Activated CD4-positive, alpha-beta T cell treated with anti-CD3 and anti-CD28 coated beads, Interleukin-10, Interleukin-2, amounts not matched to agents 100 ng/mL and 50 ng/mL, durations not matched to agents 16 hours and 8 hours (primary cell): ENCODE data around the gene CPNE7.
"Not testable (repeated sequence)": the region's sequence is repeated elsewhere in the genome, so short reads cannot be mapped to it uniquely, and the experiment has no call there.

Source experiments
- DNase-seq: peaks from one replicate; pipeline ENCODE4 v3.0.0-alpha.2; 2020

The CPNE7 gene

DNA sequence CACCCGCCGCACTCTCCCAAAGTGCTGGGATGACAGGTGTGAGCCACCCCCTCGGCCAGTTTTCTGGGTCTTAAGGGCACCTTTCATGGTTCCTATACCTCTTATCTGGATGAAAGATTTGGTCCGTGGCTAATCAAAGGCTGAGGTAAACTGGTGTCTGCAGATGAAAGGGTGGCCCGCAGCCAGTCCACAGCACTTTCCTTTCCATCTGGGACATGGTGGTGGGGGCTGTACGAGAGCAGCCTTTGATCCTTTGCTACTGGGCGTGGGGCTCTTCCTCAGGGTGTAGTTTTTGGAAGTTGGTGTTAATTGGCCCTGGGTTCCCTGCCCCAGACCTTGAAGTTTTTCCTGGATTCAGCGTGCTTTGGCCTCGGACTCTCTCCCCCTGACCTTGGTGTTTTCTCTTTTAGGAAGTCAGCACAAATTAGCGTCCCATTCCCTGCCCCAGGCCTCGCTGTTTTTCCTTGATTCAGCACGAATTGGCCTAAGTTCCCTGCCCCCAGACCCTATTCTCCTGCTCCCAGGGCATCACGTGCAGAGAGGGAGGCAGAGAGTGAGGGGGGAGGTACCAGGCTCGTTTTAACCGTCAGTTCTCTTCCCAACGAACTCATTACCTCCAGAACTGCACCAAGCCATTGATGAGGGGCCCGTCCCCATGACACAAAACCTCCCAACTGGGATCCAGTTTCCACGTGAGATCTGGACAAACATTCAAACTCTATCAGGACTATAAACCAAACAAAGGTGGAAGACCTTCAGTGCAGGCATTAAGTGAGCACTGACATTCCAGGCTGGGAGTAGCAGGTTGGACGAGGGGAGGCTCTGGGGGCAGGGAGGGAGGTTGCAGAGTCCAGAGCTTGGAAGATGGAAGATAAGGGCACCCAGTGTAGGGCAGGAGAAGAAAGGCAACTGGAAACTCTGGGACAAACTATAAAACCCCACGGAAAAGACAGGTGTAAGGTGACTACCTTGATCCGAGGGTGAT, 49.5 kb downstream of the CPNE7 start:
- DNase-seq = no peak

DNA sequence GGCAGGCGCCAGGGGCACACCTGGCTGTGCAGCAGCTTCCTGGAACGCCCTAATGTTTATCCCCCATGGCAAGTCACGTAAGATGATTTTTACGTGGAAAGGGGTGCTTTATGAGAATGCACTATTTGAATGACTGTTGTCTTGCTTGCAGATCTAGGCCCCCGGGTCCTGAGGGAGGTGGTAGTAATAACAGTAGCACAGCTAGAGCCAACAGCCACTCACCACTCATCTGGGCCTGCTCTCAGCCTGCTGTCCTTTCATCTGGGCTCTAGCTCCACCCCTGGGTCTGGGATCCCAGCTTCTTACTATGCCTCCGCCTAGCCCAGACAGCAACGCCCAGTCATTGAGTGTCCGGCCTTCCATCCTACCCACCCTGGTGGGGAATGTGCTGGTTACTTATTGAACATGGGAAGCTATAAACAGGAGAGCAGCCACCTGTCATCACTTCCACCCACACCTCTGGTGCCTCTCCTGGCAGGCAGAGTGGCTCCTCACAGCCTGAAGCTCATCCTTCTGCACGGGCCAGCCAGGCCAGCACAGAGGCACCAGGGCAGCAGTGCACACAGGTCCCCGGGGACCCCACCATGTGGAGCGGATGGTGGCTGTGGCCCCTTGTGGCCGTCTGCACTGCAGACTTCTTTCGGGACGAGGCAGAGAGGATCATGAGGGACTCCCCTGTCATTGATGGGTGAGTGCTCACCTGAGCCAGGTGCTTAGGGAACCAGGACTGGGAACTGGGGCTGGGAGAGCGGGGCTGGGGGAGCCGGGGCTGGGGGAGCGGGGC, 54.5 kb downstream of the CPNE7 start:
- no peak for DNase-seq

DNA sequence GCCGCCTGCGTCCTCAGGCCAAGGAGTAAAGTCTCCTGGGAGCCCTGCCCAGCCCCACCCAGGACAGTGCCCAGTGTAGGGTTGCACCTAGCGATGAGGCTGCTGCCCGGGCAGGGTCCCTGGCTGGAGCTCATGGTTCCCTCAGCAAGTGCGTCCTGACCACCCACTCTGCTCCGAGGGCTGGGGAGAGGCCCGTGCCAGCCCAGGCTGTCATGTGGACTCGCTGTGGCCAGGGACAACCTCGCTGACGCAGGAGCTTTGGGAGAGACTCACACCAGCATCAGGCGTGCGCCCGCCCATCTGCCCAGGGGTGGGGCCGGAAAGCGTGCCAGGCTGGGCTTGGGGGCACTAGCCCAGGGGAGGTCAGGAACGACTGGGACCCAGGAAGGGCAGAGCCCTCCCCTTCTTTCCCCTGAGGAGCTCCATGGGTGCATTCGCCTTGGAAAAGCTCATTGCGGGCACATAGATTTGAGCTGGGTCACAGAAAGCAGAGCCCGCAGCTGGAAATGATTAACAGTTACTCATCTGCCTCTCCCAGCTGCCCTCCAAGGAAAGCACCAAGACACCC, 57.6 kb downstream of the CPNE7 start:
- DNase-seq = no peak

DNA sequence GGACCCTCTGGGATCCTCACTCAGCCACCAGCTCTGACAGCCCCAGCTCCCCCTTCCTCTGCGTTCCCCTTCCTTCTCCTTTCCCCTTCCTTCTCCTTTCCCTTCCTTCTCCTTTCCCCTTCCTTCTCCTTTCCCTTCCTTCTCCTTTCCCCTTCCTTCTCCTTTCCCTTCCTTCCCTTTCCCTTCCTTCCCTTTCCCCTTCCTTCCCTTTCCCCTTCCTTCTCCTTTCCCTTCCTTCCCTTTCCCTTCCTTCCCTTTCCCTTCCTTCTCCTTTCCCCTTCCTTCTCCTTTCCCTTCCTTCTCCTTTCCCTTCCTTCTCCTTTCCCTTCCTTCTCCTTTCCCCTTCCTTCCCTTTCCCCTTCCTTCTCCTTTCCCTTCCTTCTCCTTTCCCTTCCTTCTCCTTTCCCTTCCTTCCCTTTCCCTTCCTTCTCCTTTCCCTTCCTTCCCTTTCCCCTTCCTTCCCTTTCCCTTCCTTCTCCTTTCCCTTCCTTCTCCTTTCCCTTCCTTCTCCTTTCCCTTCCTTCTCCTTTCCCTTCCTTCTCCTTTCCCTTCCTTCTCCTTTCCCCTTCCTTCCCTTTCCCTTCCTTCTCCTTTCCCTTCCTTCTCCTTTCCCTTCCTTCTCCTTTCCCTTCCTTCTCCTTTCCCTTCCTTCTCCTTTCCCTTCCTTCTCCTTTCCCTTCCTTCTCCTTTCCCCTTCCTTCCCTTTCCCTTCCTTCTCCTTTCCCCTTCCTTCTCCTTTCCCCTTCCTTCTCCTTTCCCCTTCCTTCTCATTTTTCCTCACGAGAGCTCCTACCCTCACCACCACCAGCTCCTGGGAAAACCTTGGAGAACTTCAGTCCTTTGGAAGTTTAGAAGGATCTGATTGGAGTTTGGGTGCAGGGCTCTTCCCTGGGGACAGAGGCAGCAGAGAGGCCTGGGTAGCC, 59.2 kb downstream of the CPNE7 start:
- DNase-seq = not testable (repeated sequence)

DNA sequence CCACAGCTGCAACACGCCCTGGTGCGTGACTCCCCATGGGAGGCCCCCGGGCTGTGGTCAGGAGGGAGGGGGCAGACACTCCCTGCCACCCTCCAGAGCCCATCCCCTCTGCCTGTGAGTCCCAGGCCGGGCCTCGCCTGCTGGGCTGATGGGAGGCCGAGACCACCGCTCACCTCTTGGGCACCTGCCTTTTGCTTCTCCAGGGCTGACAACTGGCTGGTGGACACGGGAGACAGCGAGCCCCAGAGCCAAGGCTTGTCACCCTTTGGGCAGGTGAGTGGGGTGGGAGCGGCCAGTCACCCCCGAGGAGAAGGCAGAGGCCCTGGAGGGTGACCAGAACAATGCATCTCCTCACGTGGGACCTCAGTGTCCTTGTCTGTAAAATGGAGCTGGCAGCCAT, 61.1 kb downstream of the CPNE7 start:
- no peak for DNase-seq

DNA sequence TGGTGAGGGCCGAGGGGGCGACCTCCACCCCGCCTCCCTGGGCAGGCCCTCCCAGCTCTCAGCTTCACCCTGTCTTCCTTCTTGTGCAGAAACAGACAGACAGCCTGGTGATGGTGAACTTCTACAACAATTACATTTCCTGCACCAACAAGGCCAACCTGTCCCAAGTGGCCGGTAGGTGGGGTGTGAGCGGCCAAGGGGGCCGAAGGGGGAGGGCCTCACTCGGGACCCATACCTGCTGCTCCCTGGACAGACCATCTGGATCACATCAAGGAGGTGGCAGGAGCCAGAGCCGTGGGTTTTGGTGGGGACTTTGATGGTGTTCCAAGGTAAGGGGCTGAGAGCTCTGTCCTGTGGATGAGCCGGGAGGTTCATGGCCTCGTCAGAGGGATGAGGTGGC, 61.8 kb downstream of the CPNE7 start:
- DNase-seq = no peak

DNA sequence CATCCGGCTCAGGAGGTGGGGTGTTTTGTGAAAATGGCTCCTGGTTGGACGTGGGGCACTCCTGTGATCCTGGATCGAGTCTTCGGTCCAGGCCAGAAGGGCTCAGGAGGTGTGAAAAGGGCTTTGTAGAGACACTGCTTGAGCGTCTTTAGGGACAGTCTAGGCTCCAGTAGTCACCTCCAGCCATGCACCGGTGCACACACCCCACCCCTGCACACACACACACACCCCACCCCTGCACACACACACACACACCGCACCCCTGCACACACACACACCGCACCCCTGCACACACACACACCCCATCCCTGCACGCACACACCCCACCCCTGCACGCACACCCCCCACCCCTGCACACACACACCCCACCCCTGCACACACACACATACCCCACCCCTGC, 62.9 kb downstream of the CPNE7 start:
- DNase-seq = no peak

DNA sequence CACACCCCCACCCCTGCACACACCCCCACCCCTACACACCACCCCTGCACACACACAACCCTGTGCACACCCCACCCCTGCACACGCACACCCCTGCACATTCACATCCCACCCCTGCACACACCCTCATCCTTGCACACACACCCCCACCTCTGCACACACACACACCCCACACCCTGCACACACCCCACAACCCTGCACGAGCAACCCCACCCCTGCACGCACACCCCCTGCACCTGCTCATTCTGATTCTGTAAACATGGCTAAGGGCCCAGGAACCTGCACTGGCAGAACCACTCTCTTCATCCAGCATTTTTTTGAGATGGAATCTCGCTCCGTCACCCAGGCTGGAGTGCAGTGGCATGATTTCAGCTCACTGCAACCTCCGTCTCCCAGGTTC, 63.8 kb downstream of the CPNE7 start:
- DNase-seq = no peak

DNA sequence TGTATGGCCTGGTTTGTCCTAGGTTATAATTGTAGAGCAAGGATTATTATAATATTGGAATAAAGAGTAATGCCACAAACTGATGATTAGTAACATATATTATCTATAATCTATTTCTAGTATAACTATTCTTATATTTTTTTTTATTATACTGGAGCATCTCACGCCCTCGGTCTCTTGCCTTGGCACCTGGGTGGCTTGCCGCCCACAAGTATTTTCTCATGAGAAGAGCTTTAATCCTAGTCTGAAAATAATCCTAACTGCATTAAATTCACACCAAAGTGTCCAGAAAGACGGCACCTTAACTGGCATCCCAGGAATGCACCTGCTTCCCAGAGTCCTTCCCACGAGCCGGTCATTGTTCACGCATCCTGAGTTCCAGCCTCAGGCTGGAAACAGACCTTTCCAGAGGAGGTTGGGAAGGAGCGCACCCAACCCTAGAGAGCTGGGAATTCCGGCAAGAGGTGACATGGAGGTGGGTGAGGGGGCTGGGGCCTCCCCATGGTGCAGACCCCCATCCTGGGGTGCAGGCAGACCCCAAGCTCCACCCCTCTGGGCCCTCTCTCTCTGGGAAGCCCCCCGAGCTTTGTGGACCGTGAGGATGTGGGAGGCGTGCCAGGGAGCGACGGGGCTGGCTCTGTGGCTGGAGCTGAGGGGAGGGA, 66.0 kb downstream of the CPNE7 start:
- no peak for DNase-seq

DNA sequence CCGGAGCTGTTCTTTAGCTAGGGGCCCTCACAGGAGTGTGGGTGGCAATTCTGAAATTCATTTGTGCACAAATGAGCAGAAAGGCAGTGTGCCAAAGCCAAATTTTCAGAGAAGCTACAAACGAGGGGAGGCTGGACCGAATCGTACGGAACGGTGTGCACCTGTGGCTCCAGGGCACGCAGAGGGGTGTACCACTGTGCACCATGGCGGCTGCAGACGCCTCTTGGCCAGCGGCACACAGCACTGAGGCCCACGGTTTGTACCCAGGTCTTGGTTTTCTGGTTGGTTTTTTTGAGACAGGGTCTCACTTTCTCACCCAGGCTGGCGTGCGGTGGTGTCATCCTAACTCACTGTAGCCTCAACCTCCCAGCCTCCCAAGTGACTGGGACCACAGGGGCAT, 67.0 kb downstream of the CPNE7 start:
- DNase-seq = no peak

DNA sequence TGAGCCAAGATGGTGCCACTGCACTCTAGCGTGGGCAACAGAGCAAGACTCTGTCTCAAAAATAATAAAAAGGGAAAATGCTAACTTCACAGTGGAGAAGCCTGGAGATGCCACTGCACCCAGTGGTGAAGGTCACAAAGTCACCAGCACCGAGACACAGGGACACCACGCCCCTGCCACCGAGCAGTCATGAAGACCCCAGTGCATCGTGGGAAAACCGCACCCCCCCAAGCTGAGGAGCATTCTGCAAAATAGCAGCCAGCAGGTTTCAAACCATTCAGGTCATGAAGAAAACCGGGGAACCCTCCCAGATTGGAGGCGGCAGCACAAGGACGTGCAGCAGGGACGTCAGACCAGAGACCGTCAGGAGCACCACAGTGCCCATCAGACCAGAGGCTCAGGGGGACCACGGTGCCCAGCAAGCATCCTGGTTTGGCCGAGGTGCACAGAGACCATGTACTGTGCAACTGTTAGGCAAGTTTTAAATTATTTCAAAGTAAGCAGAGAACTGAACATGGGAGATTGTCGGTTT, 68.3 kb downstream of the CPNE7 start:
- no peak for DNase-seq

DNA sequence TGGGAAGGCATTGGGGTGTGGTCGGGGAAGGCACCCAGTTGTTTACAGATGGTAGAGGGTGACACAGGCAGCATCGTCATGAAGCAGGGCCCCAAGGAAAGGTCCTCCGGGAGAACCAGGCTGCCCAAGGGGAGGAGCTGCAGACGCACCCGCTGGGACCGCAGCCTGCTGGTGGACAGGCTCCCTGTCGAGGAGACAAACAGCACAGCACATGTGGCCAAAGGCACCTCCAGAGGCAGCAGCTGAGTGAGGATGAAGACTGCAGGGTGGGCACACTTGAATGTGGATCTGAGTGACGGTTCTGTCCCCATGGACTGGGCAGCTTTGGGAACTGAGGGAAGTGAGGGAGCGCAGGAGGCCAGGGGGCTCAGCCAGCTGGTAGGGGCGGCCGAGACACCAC, 69.6 kb downstream of the CPNE7 start:
- no peak for DNase-seq

DNA sequence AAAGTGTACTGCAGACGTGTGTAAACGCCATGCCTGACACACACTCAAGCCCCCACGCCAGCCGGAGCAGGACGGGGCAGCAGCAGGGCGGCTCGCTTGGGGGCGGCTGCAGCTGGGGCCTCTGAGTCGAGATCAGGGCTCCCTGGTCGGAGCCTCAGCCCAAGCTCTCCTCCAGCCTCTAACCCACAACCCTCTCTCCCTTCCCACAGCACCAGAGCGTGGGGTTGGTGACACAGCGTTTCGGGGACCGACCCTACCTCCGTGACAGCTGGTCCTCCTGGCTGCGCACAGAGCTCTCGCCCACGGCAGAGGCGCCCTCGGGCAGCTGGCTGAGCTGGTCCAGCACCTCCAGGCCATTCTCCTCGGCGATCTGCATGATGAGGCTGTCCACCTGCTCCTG, 70.7 kb downstream of the CPNE7 start:
- no peak for DNase-seq
